Activated CD8-positive, alpha-beta T cell treated with anti-CD3 and anti-CD28 coated beads, Interleukin-2, amount 10 ng/mL, durations not matched to agents 7 days and 5 days (primary cell): ENCODE measurements around the gene TNRC6C. TPM values are rescaled to one million over a fixed set of nuclear protein-coding genes. Genes with fewer than 3 reads are reported as not detected.

Source experiments
- ATAC-seq: fragments of 150-1000 bp; cut with Tn5 transposase; one replicate; pipeline ENCODE4 v1.10.0; 2021; ENCODE audit warnings: moderate library complexity
- CTCF ChIA-PET: fragments of 350-600 bp; sonication (Branson Sonifier 250); formaldehyde crosslinking; loops from one replicate; lab custom pipeline; 2021; ENCODE audit warnings: antibody characterized with exemption; lab: Charles Lee
- POLR2A ChIA-PET: fragments of 350-600 bp; sonication (Branson Sonifier 250); formaldehyde crosslinking; loops from one replicate; lab custom pipeline; 2021; ENCODE audit warnings: antibody characterized with exemption; lab: Charles Lee
- DNase-seq: peaks from one replicate; pipeline ENCODE4 v3.0.0-alpha.2; 2020
- H3K27ac Mint-ChIP-seq: one replicate; pipeline ENCODE4 v1.8.0; 2021; ENCODE audit warnings: mild to moderate bottlenecking, mixed read lengths
- H3K27me3 Mint-ChIP-seq: one replicate; pipeline ENCODE4 v1.8.0; 2021; ENCODE audit warnings: low read depth, mixed read lengths
- H3K36me3 Mint-ChIP-seq: one replicate; pipeline ENCODE4 v1.8.0; 2021; ENCODE audit warnings: low read depth, mixed read lengths
- H3K4me1 Mint-ChIP-seq: one replicate; pipeline ENCODE4 v1.8.0; 2021; ENCODE audit warnings: low read depth, mixed read lengths
- H3K4me3 Mint-ChIP-seq: one replicate; pipeline ENCODE4 v1.8.0; 2021; ENCODE audit warnings: mild to moderate bottlenecking, mixed read lengths
- H3K9me3 Mint-ChIP-seq: one replicate; pipeline ENCODE4 v1.8.0; 2022; ENCODE audit warnings: mixed read lengths; ENCODE audit not compliant: insufficient read depth
- total RNA-seq, 2 experiments: library from RNA; stranded (reverse); gene quantifications; one replicate each; pipeline ENCODE4 v1.2.3, GENCODE V29; 2021

Gene TNRC6C
- total RNA-seq, 2 experiments from 2014 or later = 33.3 to 36.2 TPM

DNA sequence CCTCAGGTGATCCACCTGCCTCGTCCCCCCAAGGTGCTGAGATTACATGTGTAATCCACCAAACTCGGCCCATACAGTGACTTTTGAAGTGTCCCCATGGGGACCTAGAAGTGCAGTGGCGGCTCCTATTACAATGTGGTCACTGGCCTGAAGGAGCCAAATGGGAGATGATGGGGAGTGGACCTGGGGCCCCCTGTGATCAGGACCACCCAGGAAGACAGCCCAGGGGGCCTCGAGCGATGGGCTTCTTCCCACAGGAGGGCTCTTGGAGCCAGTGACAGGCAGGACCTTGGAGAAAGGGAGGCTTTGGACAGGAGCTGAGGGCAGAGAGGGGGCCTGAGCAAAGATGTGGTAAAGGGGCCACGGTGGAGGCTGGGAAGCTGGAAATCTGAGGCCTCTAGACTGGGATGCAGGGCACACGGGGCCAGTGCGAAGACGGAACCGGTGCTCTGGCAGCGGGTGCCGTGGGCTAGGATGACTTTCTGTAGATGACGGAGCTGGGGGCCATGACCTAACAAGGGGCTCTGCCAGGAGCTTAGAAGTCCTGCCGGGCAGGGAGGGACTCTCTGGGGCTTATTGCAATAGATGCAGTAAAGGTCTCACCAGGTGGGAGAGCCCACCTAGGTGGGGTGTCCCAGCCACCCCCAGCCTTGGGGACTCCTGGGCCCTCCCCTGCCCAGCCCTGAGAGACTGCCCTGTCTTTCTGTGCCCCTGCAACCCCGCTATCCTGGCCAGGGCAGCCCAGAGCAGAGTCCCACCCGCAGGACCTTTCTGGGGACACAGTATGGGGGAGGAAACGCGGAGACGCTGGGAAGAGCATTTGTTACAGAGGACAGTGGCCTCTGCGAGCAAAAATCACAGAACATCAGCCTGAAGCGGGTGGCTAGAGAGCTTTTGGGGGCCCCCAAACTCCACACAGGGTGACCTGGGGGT, 185.0 kb downstream of the TNRC6C start:
- DNase-seq (no peak), ATAC-seq (no peak)
- ChIA-PET POLR2A (interaction anchor here (0.5 to 11.6 kb wide), 4 partner anchors 9 to 81 kb away, joined by 3 to 182 read pairs (median 4); partner anchors contain the start of genes AFMID, TK1, TMC6 and TMC8), CTCF (interaction anchor here (0.8 to 1.0 kb wide), 3 partner anchors 8 to 32 kb away, joined by 3 to 4 read pairs (median 3); no protein-coding TSS in a partner anchor)
- H3K4me1 Mint-ChIP-seq = peaks cover 46% of the 10 kb centered on the region
- H3K36me3 Mint-ChIP-seq = peaks cover 30% of the 10 kb centered on the region
- H3K27ac Mint-ChIP-seq = no peak overlapping the region
- no peak overlapping the region for H3K4me3 Mint-ChIP-seq
- H3K27me3 Mint-ChIP-seq = no peaks in the 10 kb centered on the region
- H3K9me3 Mint-ChIP-seq = no peaks in the 10 kb centered on the region

DNA sequence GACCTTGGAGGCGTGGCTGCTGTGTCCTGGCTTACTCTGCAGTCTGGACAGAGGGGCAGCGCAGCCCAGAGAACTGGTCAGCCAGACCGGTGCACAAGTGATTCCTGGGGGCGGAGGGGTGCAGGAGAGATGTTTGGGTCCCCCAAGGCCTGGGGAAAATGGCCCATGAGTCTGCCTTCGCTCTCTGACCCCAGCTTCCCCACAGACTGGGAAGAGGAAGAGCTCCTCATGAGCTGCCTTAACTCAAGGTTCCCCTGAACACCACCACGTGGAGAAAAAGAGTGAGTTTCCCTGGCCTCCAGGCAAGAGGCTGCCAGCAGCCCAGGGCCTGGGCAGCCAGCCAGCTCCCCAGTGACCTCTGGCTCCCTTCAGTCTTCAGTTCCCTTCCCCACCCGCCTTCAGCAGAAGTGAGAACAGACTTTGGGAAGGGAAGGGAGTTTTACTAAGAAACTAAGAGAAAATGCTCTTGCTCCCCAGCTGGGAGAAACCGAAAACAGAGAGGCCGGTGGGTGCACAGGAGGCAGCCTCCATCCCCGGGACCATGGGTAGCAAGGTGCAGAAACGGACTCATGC, 185.7 kb downstream of the TNRC6C start:
- no peaks in the 10 kb centered on the region for H3K27me3 Mint-ChIP-seq
- POLR2A ChIA-PET = interaction anchor here (0.5 to 11.6 kb wide), 4 partner anchors 8 to 80 kb away, joined by 3 to 182 read pairs (median 4); partner anchors contain the start of genes TMC6 and TMC8
- ATAC-seq = no peak
- H3K27ac Mint-ChIP-seq = no peak overlapping the region
- CTCF ChIA-PET = interaction anchor here (0.8 to 1.0 kb wide), 3 partner anchors 9 to 33 kb away, joined by 3 to 4 read pairs (median 3); no protein-coding TSS in a partner anchor
- no peaks in the 10 kb centered on the region for H3K9me3 Mint-ChIP-seq
- no peak for DNase-seq
- no peak overlapping the region for H3K4me3 Mint-ChIP-seq
- H3K4me1 Mint-ChIP-seq = peaks cover 41% of the 10 kb centered on the region
- peaks cover 24% of the 10 kb centered on the region for H3K36me3 Mint-ChIP-seq

DNA sequence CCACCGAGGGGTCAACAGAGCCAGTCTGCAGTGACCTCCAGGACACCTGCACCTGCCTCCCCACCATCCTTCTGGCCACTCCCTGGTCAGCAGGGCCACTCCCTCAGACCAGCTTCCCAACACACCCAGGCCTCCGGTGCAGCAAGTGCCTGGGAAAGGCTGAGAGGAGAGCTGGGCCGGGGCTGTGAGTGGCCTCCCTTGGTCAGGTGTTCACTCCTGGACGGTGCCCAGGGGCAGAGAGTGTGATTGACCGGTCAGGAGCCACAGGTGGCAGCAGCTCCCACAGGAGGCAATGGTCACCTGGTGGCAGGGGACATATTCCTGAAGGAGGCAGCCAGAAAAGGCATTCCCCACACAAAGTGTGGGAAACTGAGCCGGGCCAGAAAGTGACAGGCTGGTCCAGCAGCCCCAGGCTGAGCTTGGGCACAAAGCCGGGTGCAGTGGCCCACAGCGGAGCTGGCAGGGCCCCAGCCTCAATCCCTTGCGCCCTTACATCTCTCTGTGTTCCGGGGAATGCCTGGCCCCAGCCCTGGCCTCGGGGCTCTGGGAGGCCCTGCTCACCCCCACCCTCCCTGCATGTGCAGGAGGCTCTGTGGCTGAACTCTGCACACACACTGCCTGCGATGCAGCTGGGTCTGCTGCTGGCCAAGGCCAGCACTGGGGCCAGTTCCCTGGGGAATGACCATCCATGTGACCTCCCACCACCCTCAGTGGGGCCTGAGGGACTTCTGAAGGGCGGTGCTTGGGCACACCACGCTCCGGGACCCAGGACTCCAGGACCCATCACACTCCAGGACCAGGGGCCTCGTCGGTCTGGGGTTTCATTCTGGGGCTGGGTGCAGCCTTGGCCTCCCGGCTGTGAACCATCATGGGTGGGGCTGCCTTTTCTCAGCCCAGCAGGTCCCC, 186.5 kb downstream of the TNRC6C start:
- Mint-ChIP-seq H3K36me3 (peaks cover 20% of the 10 kb centered on the region), H3K9me3 (no peaks in the 10 kb centered on the region), H3K27me3 (no peaks in the 10 kb centered on the region), H3K4me1 (peaks cover 36% of the 10 kb centered on the region), H3K4me3 (no peak overlapping the region), H3K27ac (no peak overlapping the region)
- no peak for DNase-seq
- ATAC-seq = no peak
- ChIA-PET CTCF (interaction anchor here (0.8 kb wide), 1 partner anchor 10 kb away, joined by 4 read pairs; no protein-coding TSS in a partner anchor), POLR2A (interaction anchor here (0.6 to 11.6 kb wide), 2 partner anchors 10 to 21 kb away, joined by 4 to 182 read pairs; partner anchors contain the start of genes TMC6 and TMC8)

DNA sequence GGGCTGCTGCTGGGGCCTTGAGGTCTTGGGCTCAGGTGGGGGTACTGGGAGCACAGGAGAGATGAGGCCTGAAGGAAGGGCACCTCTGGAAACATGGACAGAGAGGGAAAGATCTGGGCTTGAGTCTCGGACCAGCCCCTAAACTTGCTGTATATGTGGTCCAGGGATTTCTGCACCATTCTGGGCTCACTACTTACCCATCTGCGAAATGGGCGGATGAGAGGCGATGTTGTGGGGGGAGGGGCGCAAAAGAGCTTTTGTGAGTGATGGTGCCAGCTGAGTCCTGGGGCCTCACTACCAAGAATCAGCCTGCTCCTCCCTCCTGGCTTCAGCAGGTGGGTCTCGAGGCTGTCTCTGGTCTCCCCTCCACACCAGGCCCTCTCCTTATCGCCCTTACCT, 188.0 kb downstream of the TNRC6C start:
- Mint-ChIP-seq H3K36me3 (peaks cover 12% of the 10 kb centered on the region), H3K27ac (no peak overlapping the region), H3K27me3 (no peaks in the 10 kb centered on the region), H3K9me3 (no peaks in the 10 kb centered on the region), H3K4me1 (peaks cover 27% of the 10 kb centered on the region), H3K4me3 (no peak overlapping the region)
- CTCF ChIA-PET = no interaction called here
- ATAC-seq (no peak), DNase-seq (no peak)
- POLR2A ChIA-PET = no interaction called here

DNA sequence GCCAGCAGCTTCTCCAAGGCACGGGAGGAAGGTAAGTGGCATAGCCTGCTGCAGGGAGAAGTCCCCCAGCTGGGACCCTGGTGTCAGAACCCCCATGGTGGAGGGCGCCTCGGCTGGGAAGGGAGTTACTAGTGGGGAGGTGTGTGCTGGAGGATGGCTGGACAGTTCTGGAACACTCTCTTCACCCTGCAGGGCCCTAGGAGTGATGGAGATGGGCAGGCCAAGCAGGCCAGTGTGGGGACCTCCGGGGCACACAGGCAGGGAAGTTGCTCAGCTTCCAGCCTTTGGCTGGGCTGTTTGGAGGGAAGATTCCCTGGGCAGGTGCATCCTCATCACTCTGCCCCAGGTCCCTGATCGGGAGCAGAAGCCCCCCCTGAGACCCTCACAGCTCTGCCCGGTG, 188.4 kb downstream of the TNRC6C start:
- POLR2A ChIA-PET = no interaction called here

DNA sequence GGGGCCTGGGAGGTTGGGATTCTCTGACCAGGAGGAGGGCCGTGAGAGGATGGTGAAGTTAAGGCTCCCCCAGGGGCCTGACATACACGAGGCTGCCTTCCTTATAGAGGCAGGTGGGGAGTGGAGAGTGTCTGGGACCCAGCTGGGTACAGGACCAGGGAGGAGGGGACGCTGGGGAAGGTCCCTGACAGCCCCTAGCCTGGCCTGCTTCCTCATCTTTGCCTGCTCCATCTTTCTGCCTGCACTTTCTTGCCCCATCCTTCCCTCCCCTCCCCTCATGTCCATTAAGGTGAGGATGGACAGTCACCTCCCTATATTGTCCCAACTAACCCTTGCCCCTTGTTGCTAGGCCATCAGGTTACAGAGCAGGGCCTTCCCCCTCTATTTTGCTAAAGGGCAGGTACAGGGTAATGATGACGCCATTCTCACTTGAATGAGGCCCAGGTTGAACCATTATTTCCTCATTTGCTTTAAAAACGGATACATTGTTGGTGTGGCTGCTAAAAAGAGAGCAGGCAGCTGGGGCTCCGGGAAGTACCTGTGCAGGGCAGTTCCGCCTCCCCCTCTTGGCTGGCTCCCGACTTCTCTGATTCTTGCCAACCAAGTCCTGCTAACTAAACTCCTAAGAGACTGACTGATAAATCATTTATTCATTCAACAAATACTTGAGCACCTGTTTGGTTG, 189.0 kb downstream of the TNRC6C start:
- no peak for ATAC-seq
- Mint-ChIP-seq H3K27me3 (no peaks in the 10 kb centered on the region), H3K36me3 (peaks cover 6% of the 10 kb centered on the region), H3K4me3 (no peak overlapping the region), H3K9me3 (no peaks in the 10 kb centered on the region), H3K27ac (no peak overlapping the region), H3K4me1 (peaks cover 18% of the 10 kb centered on the region)
- CTCF ChIA-PET = interaction anchor here (0.7 to 1.3 kb wide), 3 partner anchors 7 to 28 kb away, joined by 3 to 4 read pairs (median 3); no protein-coding TSS in a partner anchor
- POLR2A ChIA-PET = no interaction called here
- DNase-seq = no peak

More for the DNA sequence above, 188.4 kb downstream of the TNRC6C start:
- H3K27me3 Mint-ChIP-seq = no peaks in the 10 kb centered on the region
- ATAC-seq = no peak
- no peak overlapping the region for H3K27ac Mint-ChIP-seq
- CTCF ChIA-PET = no interaction called here
- no peaks in the 10 kb centered on the region for H3K9me3 Mint-ChIP-seq
- peaks cover 23% of the 10 kb centered on the region for H3K4me1 Mint-ChIP-seq
- no peak overlapping the region for H3K4me3 Mint-ChIP-seq
- DNase-seq = no peak
- H3K36me3 Mint-ChIP-seq = peaks cover 8% of the 10 kb centered on the region

DNA sequence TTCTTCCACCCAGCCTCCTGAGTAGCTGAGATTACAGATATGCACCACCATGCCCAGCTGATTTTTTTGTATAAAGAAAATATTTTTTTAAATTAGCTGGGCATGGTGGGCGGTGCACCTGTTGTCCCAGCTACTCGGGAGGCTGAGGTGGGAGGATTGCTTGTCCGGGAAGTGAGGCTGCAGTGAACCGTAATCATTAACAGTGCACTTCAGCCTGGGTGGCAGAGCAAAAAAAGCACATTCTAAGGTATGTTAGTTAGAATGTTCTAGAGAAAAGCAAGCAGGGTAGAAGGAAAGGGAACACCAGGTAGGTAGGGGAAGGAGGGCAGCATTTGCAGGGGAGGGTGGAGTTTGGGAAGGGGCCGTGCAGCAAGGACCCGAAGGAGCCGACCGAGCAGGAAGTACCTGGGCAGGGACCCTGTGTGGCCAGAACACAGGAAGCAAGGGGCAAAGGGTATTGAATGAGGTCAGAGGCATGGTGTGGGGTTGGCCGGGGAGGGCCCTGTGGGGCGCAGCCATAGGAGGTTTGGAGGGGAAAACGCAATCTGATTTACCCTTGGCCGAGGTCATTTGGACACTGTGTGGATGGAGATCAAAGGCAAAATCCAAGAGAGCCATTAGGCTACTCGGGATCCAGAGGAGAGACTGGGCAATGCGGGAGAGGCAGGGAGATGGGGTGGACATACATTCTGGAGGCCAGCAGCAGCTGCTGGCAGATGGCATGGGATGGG, 189.9 kb downstream of the TNRC6C start:
- no peaks in the 10 kb centered on the region for H3K9me3 Mint-ChIP-seq
- CTCF ChIA-PET = interaction anchor here (0.7 to 1.3 kb wide), 3 partner anchors 8 to 28 kb away, joined by 3 to 4 read pairs (median 3); no protein-coding TSS in a partner anchor
- POLR2A ChIA-PET = no interaction called here

DNA sequence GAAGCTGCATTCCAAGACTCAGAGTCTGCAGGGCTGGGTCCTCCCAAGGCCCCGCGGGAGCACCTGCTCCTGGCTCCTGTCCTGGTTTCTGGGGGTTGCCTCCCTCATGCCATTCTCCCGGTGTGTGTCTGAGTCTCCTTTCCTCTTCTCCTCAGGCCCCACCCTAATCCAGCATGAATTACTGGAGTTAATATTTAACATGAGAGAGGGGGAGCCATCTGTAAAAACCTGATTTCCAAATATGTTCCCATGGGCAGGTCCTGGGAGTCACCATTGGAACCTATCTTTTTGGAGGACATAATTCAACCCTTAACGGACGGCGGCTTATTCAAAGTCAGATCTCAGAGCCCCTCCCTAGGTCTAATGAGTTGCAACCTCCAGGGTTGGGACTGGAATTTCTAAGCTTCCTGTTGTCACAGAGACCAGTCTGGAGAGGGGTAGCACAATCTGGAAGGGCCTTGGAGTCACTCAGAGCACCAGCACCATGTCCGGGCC, 193.1 kb downstream of the TNRC6C start:
- no peak overlapping the region for H3K4me3 Mint-ChIP-seq
- H3K4me1 Mint-ChIP-seq = peaks cover 19% of the 10 kb centered on the region
- no peak overlapping the region for H3K27ac Mint-ChIP-seq
- H3K27me3 Mint-ChIP-seq = no peaks in the 10 kb centered on the region
- H3K9me3 Mint-ChIP-seq = no peaks in the 10 kb centered on the region
- H3K36me3 Mint-ChIP-seq = no peaks in the 10 kb centered on the region
- no peak for ATAC-seq
- DNase-seq = no peak
- CTCF ChIA-PET = interaction anchor here (0.9 to 2.6 kb wide), 2 partner anchors 14 to 66 kb away, joined by 3 to 5 read pairs; no protein-coding TSS in a partner anchor
- POLR2A ChIA-PET = no interaction called here

More for the DNA sequence above, 189.9 kb downstream of the TNRC6C start:
- DNase-seq = no peak
- no peak for ATAC-seq
- Mint-ChIP-seq H3K27ac (no peak overlapping the region), H3K36me3 (no peaks in the 10 kb centered on the region), H3K4me1 (peaks cover 10% of the 10 kb centered on the region), H3K4me3 (no peak overlapping the region), H3K27me3 (no peaks in the 10 kb centered on the region)

DNA sequence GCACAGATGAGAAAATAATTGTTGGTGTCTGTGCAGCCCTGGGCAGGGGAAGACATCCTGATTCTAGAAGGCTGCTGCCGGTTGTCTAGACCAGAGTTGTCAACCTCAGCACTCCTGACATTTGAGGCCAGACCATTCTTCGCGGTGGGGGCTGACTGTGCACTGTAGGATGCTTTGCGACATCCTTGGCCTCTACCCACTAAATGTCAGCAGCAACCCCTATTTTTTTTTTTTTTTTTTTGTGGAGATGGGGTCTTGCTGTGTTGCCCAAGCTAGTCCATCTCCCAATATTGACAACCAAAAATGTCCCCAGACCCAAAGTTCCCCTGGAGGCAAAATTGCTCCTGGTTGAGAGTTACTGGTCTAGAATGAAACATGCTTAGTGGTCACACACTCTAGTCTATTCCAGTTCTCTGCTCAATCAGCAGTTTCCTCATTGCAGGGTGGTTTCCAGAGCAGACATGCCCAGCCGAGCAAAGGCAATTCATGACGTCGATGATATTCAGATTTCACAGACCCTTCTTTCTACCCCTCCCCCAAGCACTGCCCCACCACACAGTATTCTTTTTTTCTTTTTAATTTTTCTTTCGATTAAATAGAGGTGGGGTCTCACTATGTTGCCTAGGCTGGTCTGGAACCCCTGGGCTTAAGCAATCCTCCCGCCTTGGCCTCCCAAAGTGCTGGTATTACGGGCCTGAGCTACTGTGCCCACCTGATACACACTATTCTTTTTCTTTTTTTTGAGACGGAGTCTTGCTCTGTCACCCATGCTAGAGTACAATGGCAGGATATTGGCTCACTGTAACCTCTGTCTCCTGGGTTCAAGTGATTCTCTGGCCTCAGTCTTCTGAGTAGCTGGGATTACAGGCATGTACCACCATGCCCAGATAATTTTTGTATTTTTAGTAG, 196.7 kb downstream of the TNRC6C start:
- POLR2A ChIA-PET = no interaction called here
- CTCF ChIA-PET = no interaction called here
- no peaks in the 10 kb centered on the region for H3K36me3 Mint-ChIP-seq
- no peaks in the 10 kb centered on the region for H3K9me3 Mint-ChIP-seq
- no peak overlapping the region for H3K4me3 Mint-ChIP-seq
- ATAC-seq = peak; percentile 42
- H3K27ac Mint-ChIP-seq = no peak overlapping the region
- no peak for DNase-seq
- no peaks in the 10 kb centered on the region for H3K27me3 Mint-ChIP-seq
- H3K4me1 Mint-ChIP-seq = peaks cover 8% of the 10 kb centered on the region
